NCI-H187 (cell line): ENCODE measurements around the gene PTPRN2.
"Not testable (repeated sequence)": the region's sequence is repeated elsewhere in the genome, so short reads cannot be mapped to it uniquely, and the experiment has no call there.

ENCODE experiments used
- DNase-seq, 2 experiments: peaks; one replicate each; lab custom pipeline; 2025; lab: John Stamatoyannopoulos, UW

PTPRN2 gene

GRCh38 chr7:157713591-157713990 lies 874.0 kb downstream of the PTPRN2 start:
- DNase-seq: no peak

DNA sequence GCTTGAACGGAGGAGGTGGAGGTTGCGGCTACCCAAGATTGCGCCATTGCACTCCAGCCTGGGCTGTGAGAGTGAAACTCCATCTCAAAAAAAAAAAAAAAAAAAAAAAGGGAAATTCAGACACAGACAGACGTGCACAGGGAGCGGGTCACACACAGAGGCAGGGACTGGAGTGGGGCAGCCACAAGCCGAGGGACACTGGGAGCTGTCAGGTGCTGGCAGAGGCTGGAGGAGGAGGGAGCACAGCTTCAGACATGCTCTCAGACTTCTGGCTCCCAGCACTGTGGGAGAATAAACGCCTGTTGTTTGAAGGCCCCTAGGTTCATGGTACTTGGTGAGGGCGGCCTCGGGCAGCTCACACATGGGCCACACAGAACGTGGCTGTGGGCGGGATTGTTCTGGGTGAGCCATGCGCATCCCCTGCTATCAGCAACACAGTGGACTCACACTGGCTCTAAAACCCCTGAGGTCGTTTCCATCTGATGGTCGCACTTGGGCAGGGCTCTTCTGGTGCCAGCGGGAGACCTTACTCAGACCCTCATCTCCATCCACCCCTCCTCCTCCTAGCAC lies 874.9 kb downstream of the PTPRN2 start:
- no peak for DNase-seq

DNA sequence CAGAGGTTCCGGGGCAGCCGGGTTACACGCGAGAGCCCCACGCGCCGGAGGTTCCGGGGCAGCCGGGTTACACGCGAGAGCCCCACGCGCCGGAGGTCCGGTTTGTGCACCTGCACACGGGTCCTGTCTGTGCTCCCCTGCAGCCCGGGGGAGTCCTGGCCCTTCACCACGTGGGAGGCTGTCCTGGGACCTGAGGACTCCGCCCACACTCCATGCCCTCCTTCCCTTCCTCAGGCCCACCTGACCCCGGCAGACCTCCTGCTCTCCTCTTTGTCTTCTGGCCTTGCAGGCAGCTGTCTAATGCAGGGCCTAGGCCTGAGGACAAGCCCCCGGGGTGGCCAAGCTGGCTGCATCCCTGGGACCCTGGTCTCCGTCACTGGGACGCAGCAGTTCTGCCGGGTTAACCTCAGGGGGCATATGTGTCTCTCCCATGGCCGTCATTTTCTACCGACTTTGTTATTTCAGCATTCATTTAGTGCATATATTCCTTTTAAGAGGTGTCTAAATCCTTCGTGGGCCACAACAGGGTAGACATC lies 876.2 kb downstream of the PTPRN2 start:
- no peak for DNase-seq

GRCh38 chr7:157710396-157710795 lies 877.2 kb downstream of the PTPRN2 start:
- DNase-seq: no peak

GRCh38 chr7:157709531-157710251 lies 877.9 kb downstream of the PTPRN2 start:
- DNase-seq: no peak

DNA sequence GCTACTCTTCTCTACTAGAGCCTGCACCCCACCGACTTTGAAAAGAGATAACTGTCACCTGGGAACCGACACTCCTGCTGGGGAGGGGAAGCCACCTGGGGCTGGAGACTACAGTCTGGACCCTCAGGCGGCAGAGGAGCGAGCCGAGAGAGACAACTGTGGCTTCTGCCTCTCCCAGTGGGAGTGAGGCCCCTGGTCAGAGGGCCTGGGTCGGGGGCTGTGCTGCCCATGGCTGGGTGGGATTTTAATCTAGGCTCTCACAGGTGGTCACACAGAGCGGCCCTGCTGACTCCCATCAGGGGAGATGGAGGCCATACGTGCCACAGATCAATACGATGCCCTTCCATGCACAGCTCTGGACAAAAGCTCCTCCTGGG lies 878.7 kb downstream of the PTPRN2 start:
- DNase-seq: no peak

DNA sequence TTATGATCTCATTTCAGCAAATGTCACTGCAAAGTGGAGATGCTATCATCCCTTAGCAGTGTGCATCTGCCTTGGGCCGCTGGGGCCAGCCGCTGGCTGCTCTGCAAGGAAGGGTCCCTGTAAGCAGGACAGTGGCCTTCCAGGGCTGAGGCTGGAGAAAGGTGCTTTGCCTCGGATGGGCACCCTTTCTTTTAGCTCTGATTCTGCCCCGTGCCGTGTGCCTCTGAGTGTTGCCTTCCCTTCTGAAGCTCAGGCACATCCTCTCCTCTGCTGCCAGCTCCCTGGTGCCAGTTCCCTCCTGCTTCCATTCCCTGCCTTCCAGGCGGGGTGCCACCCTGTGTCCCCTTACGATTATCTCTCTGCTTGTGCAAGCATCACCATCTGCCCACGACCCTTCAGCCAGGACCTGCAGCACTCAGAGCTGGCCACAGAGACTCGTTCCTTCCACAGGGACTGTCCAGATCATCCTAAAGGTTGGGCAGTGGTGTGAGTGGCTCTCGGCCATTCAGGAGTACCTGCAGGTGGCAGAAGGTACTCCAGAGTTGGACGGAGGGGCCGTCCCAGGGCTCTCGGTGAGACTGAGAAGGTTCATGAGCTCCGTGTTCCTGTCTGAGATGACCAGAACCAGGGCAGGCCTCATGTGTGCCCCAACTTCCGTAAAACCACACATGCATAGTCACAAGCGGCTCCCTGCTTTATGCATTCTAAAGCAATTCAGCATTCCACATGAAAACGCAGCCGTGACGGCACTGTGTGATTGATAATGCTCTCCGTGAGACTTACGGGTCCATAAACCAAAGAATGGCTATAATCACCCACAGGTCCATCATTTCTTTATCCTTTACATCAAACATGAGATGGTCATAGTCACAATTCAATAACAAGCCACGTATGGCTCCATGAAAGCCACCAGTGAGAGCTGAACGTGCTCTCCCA lies 879.4 kb downstream of the PTPRN2 start:
- DNase-seq: no peak

- DNase-seq: no peak
Measured at GRCh38 chr7:157704365-157704764, 883.3 kb downstream of the PTPRN2 start.

GRCh38 chr7:157703534-157704195 lies 884.0 kb downstream of the PTPRN2 start:
- no peak for DNase-seq

DNA sequence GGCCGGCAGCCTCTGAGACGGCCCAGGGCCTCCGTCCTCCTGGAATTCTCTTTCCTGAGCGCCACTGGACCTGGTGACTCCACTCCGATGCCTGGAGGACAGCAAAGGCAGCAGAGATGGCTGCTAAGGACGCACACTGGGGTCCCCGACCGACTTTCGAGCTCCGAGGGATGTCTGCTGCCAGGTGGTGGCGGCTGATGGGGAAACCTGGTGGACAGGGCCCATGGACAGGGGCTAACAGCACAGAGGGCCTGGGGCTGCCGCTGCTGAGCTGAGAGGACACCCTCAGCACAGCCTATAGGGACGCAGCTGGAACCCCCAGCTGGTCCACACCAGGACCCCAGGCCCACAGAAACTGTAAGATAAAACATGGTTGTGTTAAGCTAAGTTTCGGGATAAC lies 884.5 kb downstream of the PTPRN2 start:
- DNase-seq: no peak

DNA sequence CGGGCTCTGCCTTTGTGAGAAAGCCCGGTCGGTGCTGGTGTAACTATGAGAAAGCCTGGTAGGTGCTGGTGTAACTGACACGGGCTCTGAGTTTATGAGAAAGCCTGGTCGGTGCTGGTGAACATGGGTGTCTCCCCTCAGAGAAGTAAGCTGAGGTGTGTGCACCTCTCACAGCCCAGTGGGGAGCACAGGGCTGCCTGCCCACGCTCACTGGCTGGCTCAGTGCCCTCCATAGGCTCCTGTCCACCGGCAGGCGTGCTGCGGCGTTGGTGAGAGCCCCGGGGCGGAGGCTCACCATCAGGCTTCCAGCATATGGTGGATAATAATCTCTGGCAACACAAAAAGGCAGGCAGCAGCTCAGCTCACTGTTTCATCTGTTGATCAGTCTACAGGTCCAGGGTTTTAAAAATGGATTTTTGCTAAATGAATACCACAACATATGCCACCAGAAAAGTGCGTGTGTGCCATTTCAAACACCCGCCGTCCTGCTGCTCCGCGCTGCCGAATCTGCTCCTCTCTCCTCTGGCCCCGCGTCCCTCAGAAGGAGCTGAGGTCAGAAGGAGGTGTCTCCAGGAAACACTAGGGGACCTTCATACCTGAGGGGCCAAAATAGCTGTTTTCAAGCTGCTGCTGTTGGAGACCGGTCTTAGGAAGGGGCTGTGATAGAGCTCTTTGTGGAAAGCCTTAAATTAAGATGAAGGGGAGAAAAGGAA lies 885.2 kb downstream of the PTPRN2 start:
- DNase-seq: no peak

DNA sequence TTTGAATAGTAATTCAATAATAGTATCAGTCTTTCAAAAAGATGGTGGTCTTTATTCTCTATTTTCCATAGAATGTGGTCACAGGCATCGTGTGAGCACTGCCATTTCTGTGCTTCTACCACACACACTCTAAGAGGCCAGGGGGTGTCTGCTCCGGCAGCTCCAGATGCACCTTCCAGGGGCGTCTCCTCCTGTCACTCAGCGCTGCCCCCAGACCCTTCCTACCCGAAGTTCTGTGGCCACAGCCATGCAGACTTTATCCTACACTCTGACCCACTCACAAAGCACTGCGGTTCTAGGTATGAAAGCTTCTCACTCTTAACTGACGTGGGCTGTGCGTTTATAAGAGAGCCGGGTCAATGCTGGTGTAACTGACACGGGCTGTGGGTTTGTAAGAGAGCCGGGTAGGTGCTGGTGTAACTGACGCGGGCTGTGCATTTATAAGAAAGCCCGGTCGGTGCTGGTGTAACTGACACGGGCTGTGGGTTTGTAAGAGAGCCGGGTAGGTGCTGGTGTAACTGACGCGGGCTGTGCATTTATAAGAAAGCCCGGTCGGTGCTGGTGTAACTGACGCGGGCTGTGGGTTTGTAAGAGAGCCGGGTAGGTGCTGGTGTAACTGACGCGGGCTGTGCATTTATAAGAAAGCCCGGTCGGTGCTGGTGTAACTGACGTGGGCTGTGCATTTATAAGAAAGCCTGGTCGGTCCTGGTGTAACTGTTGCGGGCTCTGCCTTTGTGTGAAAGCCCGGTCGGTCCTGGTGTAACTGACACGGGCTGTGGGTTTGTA lies 886.0 kb downstream of the PTPRN2 start:
- not testable (repeated sequence) for DNase-seq

- no peak for DNase-seq
Measured at GRCh38 chr7:157700231-157701005, 887.2 kb downstream of the PTPRN2 start.

- DNase-seq: no peak
Measured at GRCh38 chr7:157699357-157700013, 888.1 kb downstream of the PTPRN2 start.

GRCh38 chr7:157697287-157697686 lies 890.3 kb downstream of the PTPRN2 start:
- DNase-seq: not testable (repeated sequence)

- DNase-seq: not testable (repeated sequence)
Measured at GRCh38 chr7:157695609-157696008, 892.0 kb downstream of the PTPRN2 start.

DNA sequence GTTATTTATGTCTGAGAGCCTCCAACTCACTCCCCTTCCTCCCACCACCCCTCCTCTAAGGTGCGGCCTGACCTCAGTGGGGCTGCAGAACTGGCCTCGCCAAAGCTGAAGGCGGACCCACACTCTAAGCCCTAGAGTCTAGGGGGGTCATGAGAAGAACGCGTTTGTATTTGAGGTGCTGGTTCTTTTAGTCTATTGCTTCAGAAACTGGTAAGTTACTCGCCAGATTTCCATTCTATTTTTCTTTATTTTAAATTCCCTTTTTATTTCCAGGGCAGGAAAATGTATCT lies 893.3 kb downstream of the PTPRN2 start:
- no peak for DNase-seq

- no peak for DNase-seq
Measured at GRCh38 chr7:157693521-157694375, 893.9 kb downstream of the PTPRN2 start.
